PFSK-1 (cell line): ENCODE data around the gene KLHL21.

Source experiments
- FOXP2 ChIP-seq: optimal IDR thresholded peaks from 2 replicates; pipeline ENCODE3; 2011; ENCODE audit warnings: borderline replicate concordance, control low read depth, inconsistent platforms; ENCODE audit not compliant: insufficient read depth; ENCODE audit errors: extremely low read length, extremely low read depth
- POLR2AphosphoS5 ChIP-seq: IDR thresholded peaks from 2 replicates; pipeline ENCODE4 v1.6.1; 2012; ENCODE audit warnings: low read depth, mild to moderate bottlenecking, control low read depth, low read length, moderate library complexity
- SIN3A ChIP-seq: IDR thresholded peaks from 2 replicates; pipeline ENCODE4 v1.6.1; 2012; ENCODE audit warnings: mild to moderate bottlenecking, low read length, moderate library complexity, borderline replicate concordance; ENCODE audit not compliant: insufficient read depth
- TAF1 ChIP-seq: IDR thresholded peaks from 2 replicates; pipeline ENCODE4 v1.6.1; 2012; ENCODE audit warnings: low read length, control low read depth, borderline replicate concordance; ENCODE audit not compliant: insufficient read depth
- TF ChIP-seq, protein P1 (sequence below), 2 experiments: IDR thresholded peaks; 2 replicates each; pipeline versions ENCODE4 v1.6.1 to v1.8.0; 2011 to 2012; ENCODE audit warnings: low read depth in 2 of 2, low read length in 2 of 2, control low read depth in 1 of 2, inconsistent platforms in 1 of 2, mild to moderate bottlenecking in 1 of 2, moderate library complexity in 1 of 2; ENCODE audit not compliant: insufficient read depth in 1 of 2

KLHL21 gene

DNA sequence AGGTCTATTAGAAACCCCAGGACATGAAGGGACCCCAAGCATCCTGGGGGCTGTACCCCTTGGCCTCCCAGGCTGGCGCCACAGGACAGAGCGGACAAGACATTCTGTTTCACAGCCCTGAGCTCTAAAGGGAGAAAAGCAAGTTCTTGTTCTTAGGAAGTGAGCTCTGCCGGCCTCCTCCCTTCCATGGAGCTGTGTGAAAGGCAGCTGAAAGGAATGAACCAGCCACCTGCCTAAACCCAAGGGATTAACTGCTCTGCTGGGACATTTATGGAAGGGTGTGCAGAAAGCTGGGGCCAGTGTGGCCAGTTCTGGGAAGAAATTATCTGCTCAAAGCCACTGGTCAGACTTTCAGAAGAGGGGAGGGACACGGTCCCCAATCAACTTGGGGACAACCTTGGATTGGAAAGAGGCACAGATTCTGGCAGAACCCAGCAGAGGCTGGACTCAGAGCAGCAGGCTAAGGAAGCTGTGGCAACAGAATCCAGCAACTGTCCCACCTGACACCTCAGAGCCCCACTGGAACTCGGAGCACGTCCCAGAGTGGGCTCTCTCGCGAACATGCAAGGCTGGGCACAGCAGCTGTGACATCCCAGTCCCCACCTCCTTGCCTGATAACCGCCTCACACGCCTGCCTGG, 2.1 kb downstream of the KLHL21 start:
- TF ChIP-seq, protein P1, sequence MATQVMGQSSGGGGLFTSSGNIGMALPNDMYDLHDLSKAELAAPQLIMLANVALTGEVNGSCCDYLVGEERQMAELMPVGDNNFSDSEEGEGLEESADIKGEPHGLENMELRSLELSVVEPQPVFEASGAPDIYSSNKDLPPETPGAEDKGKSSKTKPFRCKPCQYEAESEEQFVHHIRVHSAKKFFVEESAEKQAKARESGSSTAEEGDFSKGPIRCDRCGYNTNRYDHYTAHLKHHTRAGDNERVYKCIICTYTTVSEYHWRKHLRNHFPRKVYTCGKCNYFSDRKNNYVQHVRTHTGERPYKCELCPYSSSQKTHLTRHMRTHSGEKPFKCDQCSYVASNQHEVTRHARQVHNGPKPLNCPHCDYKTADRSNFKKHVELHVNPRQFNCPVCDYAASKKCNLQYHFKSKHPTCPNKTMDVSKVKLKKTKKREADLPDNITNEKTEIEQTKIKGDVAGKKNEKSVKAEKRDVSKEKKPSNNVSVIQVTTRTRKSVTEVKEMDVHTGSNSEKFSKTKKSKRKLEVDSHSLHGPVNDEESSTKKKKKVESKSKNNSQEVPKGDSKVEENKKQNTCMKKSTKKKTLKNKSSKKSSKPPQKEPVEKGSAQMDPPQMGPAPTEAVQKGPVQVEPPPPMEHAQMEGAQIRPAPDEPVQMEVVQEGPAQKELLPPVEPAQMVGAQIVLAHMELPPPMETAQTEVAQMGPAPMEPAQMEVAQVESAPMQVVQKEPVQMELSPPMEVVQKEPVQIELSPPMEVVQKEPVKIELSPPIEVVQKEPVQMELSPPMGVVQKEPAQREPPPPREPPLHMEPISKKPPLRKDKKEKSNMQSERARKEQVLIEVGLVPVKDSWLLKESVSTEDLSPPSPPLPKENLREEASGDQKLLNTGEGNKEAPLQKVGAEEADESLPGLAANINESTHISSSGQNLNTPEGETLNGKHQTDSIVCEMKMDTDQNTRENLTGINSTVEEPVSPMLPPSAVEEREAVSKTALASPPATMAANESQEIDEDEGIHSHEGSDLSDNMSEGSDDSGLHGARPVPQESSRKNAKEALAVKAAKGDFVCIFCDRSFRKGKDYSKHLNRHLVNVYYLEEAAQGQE (IDR thresholded peaks at IDR 0.05; ENCODE audit: insufficient read depth in 1 of 2, low read depth in 2 of 2, low read length in 2 of 2) = no peak
- TF ChIP-seq POLR2AphosphoS5 = no peak
- no peak for TF ChIP-seq FOXP2
- TF ChIP-seq SIN3A = no peak
- no peak for TF ChIP-seq TAF1

DNA sequence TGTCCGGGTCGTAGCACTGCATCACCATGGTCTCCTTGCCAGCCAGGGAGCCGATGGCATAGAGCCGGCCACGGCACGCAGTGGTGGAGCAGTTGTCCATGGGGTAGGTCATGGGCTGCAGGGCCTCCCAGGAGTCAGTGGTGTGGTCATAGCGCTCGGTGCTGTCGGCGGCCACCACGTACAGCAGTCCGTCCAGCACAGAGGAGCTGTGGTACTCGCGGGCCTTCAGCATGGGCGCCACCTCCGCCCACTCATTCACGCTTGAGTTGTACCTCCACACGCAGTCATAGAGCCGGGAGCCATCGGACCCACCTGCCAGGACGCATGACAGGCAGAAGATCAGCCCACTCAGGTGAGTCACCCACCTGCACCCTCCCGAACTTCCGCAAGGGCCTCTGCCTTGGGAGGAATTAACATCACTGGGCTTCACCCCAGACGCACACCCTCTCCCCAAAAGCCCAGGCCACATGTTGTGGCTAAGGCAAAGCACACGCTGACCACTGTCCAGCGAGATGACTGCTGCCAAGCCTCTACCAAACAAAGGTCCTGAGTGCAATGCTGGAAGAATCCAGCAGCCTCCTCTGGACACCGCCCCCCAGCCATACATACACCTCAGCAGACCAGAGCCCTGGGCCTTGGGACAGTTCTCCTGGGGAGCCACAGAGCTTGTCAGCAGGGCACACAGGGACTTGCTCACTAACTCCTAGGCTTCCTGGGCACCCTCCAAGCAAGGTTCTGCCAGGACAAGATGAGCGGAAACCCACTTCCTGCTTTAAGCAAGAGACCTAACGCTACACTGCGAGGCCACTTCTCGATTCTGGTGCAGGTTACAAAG, 3.3 kb downstream of the KLHL21 start:
- no peak for TF ChIP-seq SIN3A
- no peak for TF ChIP-seq FOXP2
- no peak for TF ChIP-seq TAF1
- no peak for TF ChIP-seq POLR2AphosphoS5
- TF ChIP-seq, protein P1 (IDR thresholded peaks at IDR 0.05; ENCODE audit: insufficient read depth in 1 of 2, low read depth in 2 of 2, low read length in 2 of 2) = no peak

DNA sequence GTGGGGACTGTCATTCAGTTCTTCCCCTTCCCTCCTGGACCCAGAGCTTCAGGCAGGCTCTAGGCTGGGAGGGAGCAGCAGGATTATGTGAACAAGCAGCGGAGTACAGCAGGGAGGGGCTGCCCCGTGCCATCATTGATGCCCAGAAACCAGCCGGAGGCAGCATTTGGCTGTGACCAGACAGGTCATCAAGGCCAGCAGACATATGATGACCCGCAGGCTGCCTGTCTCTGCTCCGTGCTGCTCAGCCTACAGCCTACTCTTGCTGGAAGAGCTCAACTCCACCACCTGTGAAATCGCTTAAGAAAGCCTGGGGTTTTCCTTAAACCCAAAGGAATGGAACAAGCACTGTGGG, 4.9 kb downstream of the KLHL21 start:
- TF ChIP-seq POLR2AphosphoS5 (no peak), FOXP2 (no peak), SIN3A (no peak), TAF1 (no peak)
- TF ChIP-seq, protein P1 (IDR thresholded peaks at IDR 0.05; ENCODE audit: insufficient read depth in 1 of 2, low read depth in 2 of 2, low read length in 2 of 2) = no peak

DNA sequence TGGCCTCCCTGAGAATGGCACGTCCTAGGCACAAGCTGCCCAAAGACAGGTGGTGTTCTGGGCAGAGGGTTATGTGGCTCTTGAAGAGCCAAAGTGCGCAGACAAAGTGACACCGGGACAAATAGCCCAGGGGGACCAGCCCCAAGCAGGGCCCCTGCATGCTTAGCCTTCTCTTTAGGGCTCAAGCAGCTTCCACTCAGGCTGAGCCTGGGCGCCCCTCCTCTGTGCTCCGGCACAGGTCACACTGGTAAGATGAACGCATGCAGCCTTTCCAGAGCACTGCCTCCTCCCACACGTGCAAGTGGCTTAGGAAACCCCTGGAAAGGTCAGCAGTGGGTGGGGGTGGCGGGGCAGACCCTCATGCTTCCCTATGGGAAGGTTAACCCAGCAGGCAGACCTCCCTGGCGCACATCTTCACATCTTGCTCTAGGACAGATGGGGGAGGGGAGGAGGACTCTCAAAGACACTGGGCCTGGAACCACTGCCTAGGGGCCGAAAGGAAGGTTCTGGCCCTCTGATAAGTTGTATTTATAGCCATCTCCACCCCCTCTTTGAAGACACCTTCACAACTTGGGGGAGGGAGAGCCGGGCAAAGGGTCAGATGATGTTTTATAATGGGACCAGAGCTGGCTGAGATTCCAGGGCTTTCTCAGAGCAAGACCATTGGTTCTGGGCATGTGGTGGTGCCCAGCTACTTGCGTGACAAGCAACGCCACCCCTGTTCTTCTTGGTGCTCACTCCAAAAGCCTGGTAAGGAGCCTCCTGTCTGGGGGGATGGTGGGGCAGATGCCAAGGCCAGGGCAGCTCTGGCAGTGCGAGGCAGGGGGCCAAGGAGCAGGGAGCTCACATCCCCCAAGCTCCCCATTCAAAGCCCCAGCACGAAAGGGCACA, 5.5 kb downstream of the KLHL21 start:
- TF ChIP-seq, protein P1 (IDR thresholded peaks at IDR 0.05; ENCODE audit: insufficient read depth in 1 of 2, low read depth in 2 of 2, low read length in 2 of 2) = no peak
- no peak for TF ChIP-seq FOXP2
- no peak for TF ChIP-seq POLR2AphosphoS5
- TF ChIP-seq SIN3A = no peak
- no peak for TF ChIP-seq TAF1
